GM12878 (cell line): ENCODE data around the gene SLC2A5. TPM values are rescaled to one million over a fixed set of nuclear protein-coding genes. Genes with fewer than 3 reads are reported as not detected.
A peak's percentile ranks its signal among the peaks of the same experiment; 100 is the strongest.

Experiments used
- ATAC-seq: fragments of 200-7000 bp; cut with Tn5 transposase; 3 replicates; pipeline ENCODE4 v1.9.1; 2020; ENCODE audit warnings: mild to moderate bottlenecking, moderate library complexity
- BruUV-seq: library from RNA; stranded (reverse); fragments of 400-500 nt; replicated peaks from 2 replicates; lab custom pipeline; 2021; lab: Mats Ljungman, UMichigan
- CTCF ChIA-PET: fragments of 300-600 bp; sonication (Branson Sonifier 250); formaldehyde crosslinking; extraction: SDS; loops from one replicate; lab custom pipeline; 2021; ENCODE audit warnings: inconsistent platforms; lab: Yijun Ruan, JAX
- POLR2A ChIA-PET: fragments of 350-600 bp; formaldehyde crosslinking; extraction: SDS; loops from one replicate; lab custom pipeline; 2021; ENCODE audit warnings: inconsistent platforms; lab: Charles Lee
- RAD21 ChIA-PET: fragments of 300-600 bp; sonication (Branson Sonifier 250); formaldehyde crosslinking; loops from one replicate; lab custom pipeline; 2023; ENCODE audit warnings: antibody characterized with exemption; ENCODE audit not compliant: unreplicated experiment; lab: Charles Lee
- SMC1A ChIA-PET: fragments of 300-600 bp; sonication (Branson Sonifier 250); formaldehyde crosslinking; loops from one replicate; lab custom pipeline; 2023; ENCODE audit not compliant: unreplicated experiment, uncharacterized antibody; lab: Charles Lee
- DNase-seq: peaks from one replicate; pipeline ENCODE4 v3.0.0-alpha.2; 2011; ENCODE audit warnings: low read depth, low spot score
- FAIRE-seq: peaks from 3 replicates; lab custom pipeline; 2011; peaks lifted over from hg19 to GRCh38; lab: Jason Lieb, UNC
- H2AFZ ChIP-seq: 2 replicates; pipeline ENCODE4 v1.6.0; 2011; ENCODE audit warnings: low read depth, low read length, control low read depth; ENCODE audit not compliant: control insufficient read depth
- H3K27ac ChIP-seq: 2 replicates; pipeline ENCODE4 v1.5.1; 2011; ENCODE audit warnings: control low read depth; ENCODE audit not compliant: control insufficient read depth, insufficient read depth
- H3K27me3 ChIP-seq, 2 experiments: replicated peaks in 1 of 2; 2 replicates each; pipeline versions ENCODE4 v1.6.0 to v1.6.1; 2011; ENCODE audit warnings: low read length in 1 of 2; ENCODE audit not compliant: control insufficient read depth in 2 of 2, insufficient read depth in 2 of 2
- H3K36me3 ChIP-seq, 2 experiments: 2 replicates each; pipeline ENCODE4 v1.5.1; 2011; ENCODE audit warnings: low read length in 1 of 2; ENCODE audit not compliant: control insufficient read depth in 2 of 2, insufficient read depth in 2 of 2
- H3K4me1 ChIP-seq: 2 replicates; pipeline ENCODE4 v1.6.1; 2011; ENCODE audit warnings: mild to moderate bottlenecking, low read length, moderate library complexity, mixed read lengths; ENCODE audit not compliant: control insufficient read depth, insufficient read depth
- H3K4me2 ChIP-seq: 2 replicates; pipeline ENCODE4 v1.6.0; 2011; ENCODE audit warnings: control low read depth; ENCODE audit not compliant: control insufficient read depth, insufficient read depth
- H3K4me3 ChIP-seq: fragments of 200-600 bp; sonication (generic); 2 replicates; pipeline ENCODE4 v1.5.1; 2016
- H3K79me2 ChIP-seq: 2 replicates; pipeline ENCODE4 v1.6.0; 2011; ENCODE audit warnings: low read length; ENCODE audit not compliant: control insufficient read depth, insufficient read depth
- H3K9ac ChIP-seq: 2 replicates; pipeline ENCODE4 v1.8.0; 2011; ENCODE audit warnings: low read length, control low read depth, mixed read lengths; ENCODE audit not compliant: control insufficient read depth, insufficient read depth
- H3K9me3 ChIP-seq: replicated peaks from 3 replicates; pipeline ENCODE4 v1.5.1; 2011; ENCODE audit warnings: mild to moderate bottlenecking, low read length; ENCODE audit not compliant: control insufficient read depth, insufficient read depth
- H4K20me1 ChIP-seq: 2 replicates; pipeline ENCODE4 v1.6.0; 2011; ENCODE audit not compliant: control insufficient read depth, insufficient read depth
- ASH2L ChIP-seq: fragments of 300-600, 200-600 bp; sonication (generic); IDR thresholded peaks from 2 replicates; pipeline ENCODE4 v1.6.1; 2017; ENCODE audit warnings: low read depth, mild to moderate bottlenecking, borderline replicate concordance
- BMI1 ChIP-seq: fragments of 450-650 bp; IDR thresholded peaks from 2 replicates; pipeline ENCODE4 v1.6.1; 2016; ENCODE audit warnings: mild to moderate bottlenecking, moderate library complexity, borderline replicate concordance
- GATAD2B ChIP-seq: fragments of 450-650 bp; conservative IDR thresholded peaks from 2 replicates; pipeline ENCODE4 v1.6.1; 2017; ENCODE audit warnings: low read depth, mild to moderate bottlenecking, moderate library complexity
- IRF4 ChIP-seq: IDR thresholded peaks from 2 replicates; pipeline ENCODE4 v1.6.1; 2011; ENCODE audit warnings: low read depth, low read length
- IRF5 ChIP-seq: fragments of 450-650 bp; IDR thresholded peaks from 2 replicates; pipeline ENCODE4 v1.6.1; 2017; ENCODE audit warnings: borderline replicate concordance
- KLF5 ChIP-seq: fragments of 450-650 bp; IDR thresholded peaks from 2 replicates; pipeline ENCODE4 v1.6.1; 2014; ENCODE audit warnings: mild to moderate bottlenecking; ENCODE audit not compliant: partially characterized antibody
- MTA3 ChIP-seq: IDR thresholded peaks from 2 replicates; pipeline ENCODE4 v1.6.1; 2012; ENCODE audit warnings: low read length, inconsistent platforms, borderline replicate concordance
- NR2F1 ChIP-seq: fragments of 450-650 bp; conservative IDR thresholded peaks from 2 replicates; pipeline ENCODE4 v1.6.1; 2017; ENCODE audit warnings: mild to moderate bottlenecking
- POLR2AphosphoS5 ChIP-seq: IDR thresholded peaks from 2 replicates; pipeline ENCODE4 v1.6.1; 2011; ENCODE audit warnings: mild to moderate bottlenecking, low read length, inconsistent platforms
- RAD21 ChIP-seq: IDR thresholded peaks from 2 replicates; pipeline ENCODE4 v1.6.1; 2011; ENCODE audit warnings: mild to moderate bottlenecking, low read depth, low read length, moderate library complexity; ENCODE audit not compliant: insufficient read depth
- RELA ChIP-seq: fragments of 450-650 bp; IDR thresholded peaks from 2 replicates; pipeline ENCODE4 v1.8.0; 2014; ENCODE audit warnings: borderline replicate concordance; ENCODE audit not compliant: partially characterized antibody
- RUNX3 ChIP-seq: IDR thresholded peaks from 2 replicates; pipeline ENCODE4 v1.6.1; 2012; ENCODE audit warnings: low read length, inconsistent platforms
- SREBF1 ChIP-seq: IDR thresholded peaks from 2 replicates; pipeline ENCODE4 v1.6.1; 2012; ENCODE audit warnings: mild to moderate bottlenecking, low read length
- TCF12 ChIP-seq: IDR thresholded peaks from 2 replicates; pipeline ENCODE4 v1.6.1; 2011; ENCODE audit warnings: low read depth, mild to moderate bottlenecking, low read length
- TCF7 ChIP-seq: IDR thresholded peaks from 2 replicates; pipeline ENCODE4 v1.6.1; 2014; ENCODE audit warnings: antibody characterized with exemption, borderline replicate concordance
- USF1 ChIP-seq: IDR thresholded peaks from 2 replicates; pipeline ENCODE4 v1.6.1; 2011; ENCODE audit warnings: borderline replicate concordance, low read depth, mild to moderate bottlenecking, moderate library complexity, mixed read lengths, low read length; ENCODE audit not compliant: insufficient read depth; ENCODE audit errors: extremely low read length
- ZNF274 ChIP-seq: IDR thresholded peaks from one replicate; pipeline ENCODE4 v1.8.0; 2011; ENCODE audit not compliant: insufficient read length, insufficient read depth
- ZNF687 ChIP-seq: fragments of 450-650 bp; IDR thresholded peaks from 2 replicates; pipeline ENCODE4 v1.6.1; 2017; ENCODE audit warnings: mild to moderate bottlenecking, moderate library complexity
- WGBS: methylation state at CpG from one replicate; pipeline ENCODE4 v1.1.6; 2016; ENCODE audit warnings: low lambda C conversion rate; ENCODE audit not compliant: insufficient replicate concordance, insufficient coverage; ENCODE audit errors: missing lambda C conversion rate; 5-methylcytosine and 5-hydroxymethylcytosine counted together
- in situ Hi-C: fragments of 300-500 bp; cut with MboI; formaldehyde crosslinking; loops from 9 replicates; pipeline ENCODE4 v1.14.3; 2018; ENCODE audit warnings: mixed read lengths
- intact Hi-C: fragments of 100-400 bp; cut with micrococcal nuclease; formaldehyde crosslinking; loops from one replicate; pipeline ENCODE4 v1.14.2; 2022; ENCODE audit not compliant: unreplicated experiment
- polyA plus RNA-seq, 11 experiments: library from polyadenylated mRNA; depleted of rRNA in 4 of 11; unstranded in 6 of 11; stranded (reverse) in 5 of 11; fragments of >200 nt; fragmentation: Nextera tagmentation in 4 of 11; fragmentation: Illumina TruSeq in 1 of 11; extraction: Ambion mirVana in 4 of 11; extraction: Trizol in 1 of 11; gene quantifications; 1 replicate in 1 of 11; 2 replicates in 10 of 11; pipeline versions ENCODE4 v1.2.1 to v1.2.3, GENCODE V29; 2011 to 2016; ENCODE audit warnings: inconsistent platforms in 2 of 11, missing spikeins in 2 of 11, low read depth in 1 of 11
- total RNA-seq, 4 experiments: library from RNA; depleted of rRNA in 3 of 4; stranded (reverse); fragments of >200 nt in 3 of 4; fragmentation: Illumina TruSeq in 1 of 4; extraction: Trizol in 1 of 4; gene quantifications; 2 replicates each; pipeline versions ENCODE4 v1.2.1 to v1.2.3, GENCODE V29; 2013 to 2021

The SLC2A5 gene
- total and polyA plus RNA-seq, 10 of the 15 experiments (the other 5 are each of a cell fraction or from before 2014, with no cell fraction given), result 4.5 to 76.6 (median 23.9) TPM

- TF ChIP-seq ZNF687 (peak; percentile 53), TCF12 (peak; percentile 82)
Observed at GRCh38 chr1:9111957-9112356, 42.5 kb upstream of the SLC2A5 start (continued).

- Histone ChIP-seq H3K4me2 (0 out of 2 replicates have a peak overlapping the region, but pooled peaks have one; percentile 38), H3K4me1 (peaks cover 19% of the 10 kb centered on the region), H2AFZ (no peak overlapping the region), H3K27ac (no peak overlapping the region), H3K4me3 (no peak overlapping the region), H4K20me1 (no peaks in the 10 kb centered on the region), H3K9ac (no peak overlapping the region), H3K79me2 (no peaks in the 10 kb centered on the region), H3K27me3 (no peaks in the 10 kb centered on the region), H3K9me3 (no peaks in the 10 kb centered on the region), H3K36me3 (no peaks in the 10 kb centered on the region)
- in situ Hi-C loops (loop anchor here (5.0 kb wide), 1 partner anchor 86 kb away; no protein-coding TSS in a partner anchor), intact Hi-C loops (loop anchor here (2.0 to 5.0 kb wide), 2 partner anchors 131 to 175 kb away; no protein-coding TSS in a partner anchor)
- ChIA-PET POLR2A (interaction anchor here (0.5 to 1.4 kb wide), 3 partner anchors 26 to 148 kb away, joined by 3 to 4 read pairs (median 3); no protein-coding TSS in a partner anchor), SMC1A (interaction anchor here (1.0 to 3.9 kb wide), 18 partner anchors 10 to 171 kb away, joined by 3 to 43 read pairs (median 4); partner anchors contain the start of gene H6PD), RAD21 (interaction anchor here (0.9 to 3.1 kb wide), 17 partner anchors 9 to 380 kb away, joined by 3 to 59 read pairs (median 6); partner anchors contain the start of gene GPR157), CTCF (interaction anchor here (0.7 to 6.5 kb wide), 29 partner anchors 10 to 380 kb away, joined by 3 to 117 read pairs (median 6); partner anchors contain the start of gene GPR157)
- ATAC-seq (no peak), DNase-seq (no peak), FAIRE-seq (no peak)
- 77% methylated on average over 13 of the region's 13 CpGs for WGBS
- BruUV-seq, result no TSS peak
- TF ChIP-seq MTA3, result no peak
- no peak for TF ChIP-seq RUNX3
- no peak for TF ChIP-seq ZNF274
- TF ChIP-seq GATAD2B, result no peak
- TF ChIP-seq ASH2L, result no peak
- TF ChIP-seq TCF7, result no peak
- TF ChIP-seq BMI1, result no peak
- no peak for TF ChIP-seq NR2F1
- no peak for TF ChIP-seq IRF5
- TF ChIP-seq IRF4, result no peak
- no peak for TF ChIP-seq POLR2AphosphoS5
- no peak for TF ChIP-seq USF1
- TF ChIP-seq KLF5, result no peak
- TF ChIP-seq RAD21, result no peak
- no peak for TF ChIP-seq RELA
- TF ChIP-seq SREBF1, result no peak
Observed at GRCh38 chr1:9111357-9111691, 41.9 kb upstream of the SLC2A5 start.
